ENCODE results near the gene OCEL1.

DNA sequence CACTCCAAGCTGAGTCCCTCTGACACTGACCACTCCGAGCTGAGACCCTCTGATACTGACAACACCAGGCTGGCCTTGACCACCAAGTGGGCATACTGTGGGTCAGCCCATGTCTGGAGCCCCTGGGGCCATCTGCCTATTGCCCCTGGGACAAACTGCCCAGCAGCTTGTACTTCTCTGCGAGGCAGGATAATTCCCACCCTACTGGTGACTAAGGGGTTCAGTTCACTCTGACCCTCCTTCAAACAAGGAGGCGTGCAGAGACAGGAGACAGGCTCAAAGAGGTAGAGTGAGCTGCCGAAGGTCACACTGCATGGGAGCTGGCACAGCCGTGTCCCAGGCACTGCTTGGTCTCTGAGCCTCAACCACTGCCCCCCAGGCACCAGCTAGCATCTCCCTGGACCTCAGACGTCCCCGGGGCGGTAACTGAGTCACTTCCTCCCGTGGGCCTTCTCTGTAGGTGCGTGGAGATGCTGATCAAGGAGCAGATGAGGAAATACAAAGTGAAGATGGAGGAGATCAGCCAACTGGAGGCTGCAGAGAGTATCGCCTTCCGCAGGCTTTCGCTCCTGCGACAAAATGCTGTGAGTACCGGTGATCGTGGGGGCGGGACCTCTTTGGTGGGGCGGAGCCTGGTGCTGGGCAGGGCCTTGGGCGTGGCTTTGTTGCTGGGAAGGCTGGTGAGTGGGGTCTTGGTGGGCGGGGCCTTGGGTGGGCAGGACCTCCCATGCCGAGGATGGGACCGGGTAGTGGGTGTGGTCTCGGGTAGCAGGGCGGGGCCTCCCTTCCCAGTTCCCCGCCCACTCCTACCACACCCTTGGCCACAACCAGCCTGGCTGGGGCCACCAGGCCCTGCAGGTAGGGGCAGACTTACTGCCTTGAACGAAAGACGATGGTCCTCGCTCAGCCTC is 16.6 kb upstream of the OCEL1 start:
- TF ChIP-seq, protein P1, sequence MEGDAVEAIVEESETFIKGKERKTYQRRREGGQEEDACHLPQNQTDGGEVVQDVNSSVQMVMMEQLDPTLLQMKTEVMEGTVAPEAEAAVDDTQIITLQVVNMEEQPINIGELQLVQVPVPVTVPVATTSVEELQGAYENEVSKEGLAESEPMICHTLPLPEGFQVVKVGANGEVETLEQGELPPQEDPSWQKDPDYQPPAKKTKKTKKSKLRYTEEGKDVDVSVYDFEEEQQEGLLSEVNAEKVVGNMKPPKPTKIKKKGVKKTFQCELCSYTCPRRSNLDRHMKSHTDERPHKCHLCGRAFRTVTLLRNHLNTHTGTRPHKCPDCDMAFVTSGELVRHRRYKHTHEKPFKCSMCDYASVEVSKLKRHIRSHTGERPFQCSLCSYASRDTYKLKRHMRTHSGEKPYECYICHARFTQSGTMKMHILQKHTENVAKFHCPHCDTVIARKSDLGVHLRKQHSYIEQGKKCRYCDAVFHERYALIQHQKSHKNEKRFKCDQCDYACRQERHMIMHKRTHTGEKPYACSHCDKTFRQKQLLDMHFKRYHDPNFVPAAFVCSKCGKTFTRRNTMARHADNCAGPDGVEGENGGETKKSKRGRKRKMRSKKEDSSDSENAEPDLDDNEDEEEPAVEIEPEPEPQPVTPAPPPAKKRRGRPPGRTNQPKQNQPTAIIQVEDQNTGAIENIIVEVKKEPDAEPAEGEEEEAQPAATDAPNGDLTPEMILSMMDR (conservative IDR thresholded peaks at IDR 0.05 in 1 of 2, IDR thresholded peaks at IDR 0.05 in 1 of 2; ENCODE audit: extremely low read depth in 1 of 2, insufficient read depth in 1 of 2, low read depth in 1 of 2, low read length in 2 of 2), result no peak
- TF ChIP-seq EZH2 (IDR thresholded peaks at IDR 0.05; ENCODE audit: borderline replicate concordance, low read length), result no peak

All from mammary epithelial cell (primary cell).